Common myeloid progenitor, CD34-positive (primary cell): ENCODE data around the gene TSC22D3.
A peak's percentile ranks its signal among the peaks of the same experiment; 100 is the strongest.

Experiments used
- CTCF ChIA-PET: fragments of 350-600 bp; sonication (Branson Sonifier 250); formaldehyde crosslinking; loops from one replicate; lab custom pipeline; 2021; ENCODE audit warnings: antibody characterized with exemption; lab: Charles Lee
- POLR2A ChIA-PET: fragments of 350-600 bp; sonication (Branson Sonifier 250); formaldehyde crosslinking; loops from one replicate; lab custom pipeline; 2021; ENCODE audit warnings: antibody characterized with exemption; lab: Charles Lee
- DNase-seq, 3 donors: peaks; one replicate each; pipeline versions ENCODE4 v3.0.0 to v3.0.0-alpha.2; 2013
- H3K27ac ChIP-seq, 2 experiments: 1 replicate in 1 of 2; 2 replicates in 1 of 2; pipeline ENCODE4 v1.7.0; 2013; ENCODE audit warnings: inconsistent platforms in 2 of 2, low read length in 2 of 2, mild to moderate bottlenecking in 2 of 2, low read depth in 1 of 2, moderate library complexity in 1 of 2; ENCODE audit not compliant: severe bottlenecking in 2 of 2, insufficient read depth in 1 of 2, poor library complexity in 1 of 2
- H3K27me3 ChIP-seq, 5 experiments: replicated peaks in 2 of 5; 1 replicate in 3 of 5; 2 replicates in 2 of 5; pipeline versions ENCODE4 v1.6.1 to v1.7.0; 2013; ENCODE audit warnings: low read length in 4 of 5, mild to moderate bottlenecking in 2 of 5, moderate library complexity in 2 of 5, inconsistent platforms in 1 of 5; ENCODE audit not compliant: insufficient read depth in 5 of 5, control insufficient read depth in 4 of 5
- H3K36me3 ChIP-seq, 4 experiments: 1 replicate in 2 of 4; 2 replicates in 2 of 4; pipeline versions ENCODE4 v1.6.1 to v1.7.0; 2013; ENCODE audit warnings: low read length in 3 of 4, control low read depth in 1 of 4, mild to moderate bottlenecking in 1 of 4; ENCODE audit not compliant: control insufficient read depth in 4 of 4, insufficient read depth in 4 of 4
- H3K4me1 ChIP-seq, 4 experiments: 1 replicate in 3 of 4; 2 replicates in 1 of 4; pipeline versions ENCODE4 v1.6.1 to v1.7.1; 2013; ENCODE audit warnings: low read length in 3 of 4, mild to moderate bottlenecking in 3 of 4, control low read depth in 1 of 4, inconsistent platforms in 1 of 4, moderate library complexity in 1 of 4; ENCODE audit not compliant: control insufficient read depth in 4 of 4, insufficient read depth in 4 of 4; ENCODE audit errors: control extremely low read depth in 1 of 4
- H3K4me3 ChIP-seq, 7 experiments: 1 replicate in 4 of 7; 2 replicates in 3 of 7; pipeline versions ENCODE4 v1.5.1 to v1.7.0; 2013; ENCODE audit warnings: mild to moderate bottlenecking in 7 of 7, low read length in 6 of 7, moderate library complexity in 6 of 7, inconsistent platforms in 2 of 7, low read depth in 2 of 7, control low read depth in 1 of 7; ENCODE audit not compliant: insufficient read depth in 4 of 7, control insufficient read depth in 1 of 7; ENCODE audit errors: extremely low read depth in 1 of 7
- H3K9me3 ChIP-seq, 5 experiments: 1 replicate in 4 of 5; 2 replicates in 1 of 5; pipeline versions ENCODE4 v1.6.1 to v1.7.1; 2013; ENCODE audit warnings: low read length in 4 of 5, mild to moderate bottlenecking in 2 of 5, inconsistent platforms in 1 of 5, low read depth in 1 of 5, moderate library complexity in 1 of 5; ENCODE audit not compliant: control insufficient read depth in 4 of 5, insufficient read depth in 2 of 5; ENCODE audit errors: control extremely low read depth in 1 of 5
- WGBS: methylation state at CpG from one replicate; pipeline ENCODE4 v1.1.5; 2013; ENCODE audit not compliant: insufficient coverage; 5-methylcytosine and 5-hydroxymethylcytosine counted together

TSC22D3 gene

DNA sequence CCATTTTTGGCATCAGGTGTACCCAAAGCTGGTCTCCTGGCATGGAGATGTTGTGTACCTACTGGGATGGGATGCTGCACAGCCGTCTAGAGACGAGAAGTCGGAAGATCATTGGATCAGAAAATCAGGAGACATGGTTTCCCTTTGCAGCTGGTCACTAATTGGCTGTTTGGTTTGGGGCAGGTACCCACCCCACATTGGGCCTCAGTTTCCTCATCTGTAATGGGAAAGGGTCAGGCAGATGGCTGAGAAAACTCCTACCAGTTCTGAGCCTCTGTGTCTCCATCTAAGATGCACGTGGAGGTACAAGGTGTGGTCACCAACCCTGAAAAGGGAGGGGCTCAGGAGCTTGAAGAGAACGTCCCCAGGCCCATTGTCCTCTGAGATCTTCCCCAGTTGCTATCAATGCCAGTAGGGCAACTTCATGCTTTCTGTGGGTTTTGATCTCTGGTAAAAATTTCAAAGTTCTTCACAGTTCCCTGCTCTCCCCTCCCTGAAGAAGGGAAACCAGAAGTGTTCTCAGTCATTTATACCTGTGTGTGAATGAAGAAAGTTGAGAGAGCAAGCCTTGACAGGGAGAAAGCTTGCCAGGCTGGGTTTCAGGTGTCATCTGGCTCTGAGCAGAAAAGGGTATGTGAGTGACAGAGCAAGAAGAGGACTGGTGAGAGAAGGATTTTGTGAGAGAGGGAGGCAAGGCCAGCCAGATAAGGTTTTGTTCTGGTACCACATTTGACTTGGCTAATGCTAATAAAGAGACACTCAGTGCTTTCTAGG, 15.1 kb downstream of the TSC22D3 start:
- 67% methylated on average over 4 of the region's 5 CpGs for WGBS
- ChIA-PET CTCF (interaction anchor here (1.1 kb wide), 1 partner anchor 19 kb away, joined by 3 read pairs; no protein-coding TSS in a partner anchor), POLR2A (no interaction called here)
- no peak for DNase-seq
- Histone ChIP-seq H3K27ac (no peak overlapping the region), H3K9me3 (no peaks in the 10 kb centered on the region), H3K4me3 (no peak overlapping the region), H3K36me3 (no peaks in the 10 kb centered on the region), H3K27me3 (peaks cover 0 to 36% (median 0%) of the 10 kb centered on the region in 5 experiments), H3K4me1 (no peaks in the 10 kb centered on the region)

DNA sequence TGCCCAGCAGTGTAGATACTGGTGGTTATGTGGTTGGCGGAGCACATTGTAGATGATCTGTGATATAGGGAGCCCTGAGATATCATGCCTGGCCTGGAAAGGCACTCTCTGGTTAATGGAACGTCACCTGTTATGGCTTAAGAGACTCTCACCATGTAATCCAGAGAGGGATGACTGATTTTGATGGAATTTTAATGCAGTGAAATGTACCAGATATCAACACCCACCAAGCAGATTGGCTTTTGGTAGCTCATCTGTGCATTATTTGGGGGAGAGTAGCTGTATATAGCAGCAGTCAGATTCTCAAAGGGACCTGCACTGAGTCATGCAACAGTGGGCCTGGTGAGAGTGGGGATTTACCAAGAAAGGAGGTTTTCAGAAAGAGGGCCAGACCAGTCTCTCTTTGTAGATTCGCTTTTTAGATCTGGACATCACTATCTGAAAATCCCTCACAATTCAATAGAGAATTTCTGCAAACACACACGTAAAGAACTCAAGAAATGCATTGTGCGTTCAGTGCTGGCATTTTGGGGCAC, 17.3 kb downstream of the TSC22D3 start:
- 75% methylated on average over 3 of the region's 5 CpGs for WGBS
- peaks cover 0 to 3% (median 1%) of the 10 kb centered on the region in 4 experiments for H3K4me1 ChIP-seq
- ChIA-PET POLR2A (no interaction called here), CTCF (interaction anchor here (1.0 kb wide), 1 partner anchor 19 kb away, joined by 3 read pairs; the partner anchor contains the start of gene NCBP2L)
- peaks cover 0 to 27% (median 0%) of the 10 kb centered on the region in 5 experiments for H3K27me3 ChIP-seq
- no peak overlapping the region for H3K4me3 ChIP-seq
- no peak for DNase-seq
- H3K36me3 ChIP-seq = no peaks in the 10 kb centered on the region
- no peak overlapping the region for H3K27ac ChIP-seq
- no peaks in the 10 kb centered on the region for H3K9me3 ChIP-seq

DNA sequence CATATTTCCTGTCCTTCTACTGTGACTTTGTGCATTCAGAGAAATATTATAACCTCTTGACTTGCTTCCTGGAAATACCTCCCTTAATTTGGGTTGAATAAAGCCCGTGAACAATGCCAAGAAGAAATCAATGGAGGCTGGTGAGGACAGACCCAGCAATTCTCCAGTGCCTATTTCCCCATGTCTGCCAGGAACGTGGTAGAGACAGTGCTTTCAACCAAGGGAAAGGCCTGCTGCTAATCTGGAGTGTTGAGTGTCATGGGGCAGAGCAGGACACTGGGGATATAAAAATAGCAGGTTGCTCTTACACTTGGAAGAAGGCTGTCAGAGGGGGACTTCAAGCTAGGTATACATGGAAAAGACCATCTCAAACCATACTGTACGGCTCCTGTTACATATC, 19.9 kb downstream of the TSC22D3 start:
- DNase-seq = no peak
- Histone ChIP-seq H3K27ac (no peak overlapping the region), H3K9me3 (no peaks in the 10 kb centered on the region), H3K4me3 (no peak overlapping the region), H3K36me3 (no peaks in the 10 kb centered on the region), H3K27me3 (peaks cover 0 to 20% (median 0%) of the 10 kb centered on the region in 5 experiments), H3K4me1 (peaks cover 0 to 12% (median 6%) of the 10 kb centered on the region in 4 experiments)
- CTCF ChIA-PET = no interaction called here
- POLR2A ChIA-PET = no interaction called here
- WGBS = 77% methylated on average over 3 of the region's 3 CpGs

DNA sequence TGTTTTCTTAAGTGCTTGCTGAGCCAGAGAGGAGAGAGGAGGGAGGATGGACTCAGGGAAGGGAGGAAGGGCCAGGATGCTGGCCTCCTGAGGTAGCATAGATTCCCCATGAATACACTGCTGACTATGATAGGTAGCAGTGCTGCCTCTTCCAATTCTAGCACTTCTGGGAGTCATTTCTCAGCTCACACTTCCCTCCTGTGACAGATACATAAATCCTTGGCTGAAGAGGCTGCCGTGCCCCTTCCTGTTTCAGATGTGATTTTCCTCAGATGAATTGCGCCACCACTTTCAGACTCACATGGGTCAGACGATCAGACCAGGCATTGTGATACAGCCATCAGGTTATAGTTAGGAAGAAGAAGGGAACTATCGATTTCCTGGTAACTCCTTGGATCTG, 22.4 kb downstream of the TSC22D3 start:
- ChIA-PET CTCF (interaction anchor here (0.6 to 1.8 kb wide), 3 partner anchors 10 to 941 kb away, joined by 3 read pairs; no protein-coding TSS in a partner anchor), POLR2A (no interaction called here)
- Histone ChIP-seq H3K27ac (no peak overlapping the region), H3K4me3 (peak overlapping the region in 1 of 7 experiments; percentile 23), H3K36me3 (no peaks in the 10 kb centered on the region), H3K9me3 (no peaks in the 10 kb centered on the region), H3K27me3 (peaks cover 0 to 15% (median 0%) of the 10 kb centered on the region in 5 experiments), H3K4me1 (peaks cover 0 to 12% (median 6%) of the 10 kb centered on the region in 4 experiments)
- WGBS = 24% methylated on average over 4 of the region's 4 CpGs
- DNase-seq = peak in 1 of 3 donors; percentile 19

DNA sequence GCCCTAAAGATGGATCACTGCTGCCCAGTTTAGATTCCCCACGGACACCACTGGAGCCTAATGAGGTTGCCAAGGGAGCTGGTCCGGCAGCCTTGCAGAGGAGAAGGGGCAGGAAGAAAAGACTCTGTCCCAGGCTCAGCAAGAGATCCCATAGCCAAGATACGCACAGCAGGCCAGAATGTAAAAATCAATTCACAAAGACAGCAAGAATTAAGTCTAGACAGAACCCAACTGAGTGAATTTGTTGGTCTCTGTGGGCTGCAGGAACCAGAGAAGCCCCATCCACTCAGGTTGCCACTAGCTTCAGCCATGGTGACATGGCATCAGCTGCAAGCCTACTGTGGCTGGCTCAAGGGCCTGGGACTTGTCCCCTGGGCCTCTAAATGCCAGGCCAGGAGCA, 22.9 kb downstream of the TSC22D3 start:
- Histone ChIP-seq H3K4me1 (peaks cover 0 to 12% (median 6%) of the 10 kb centered on the region in 4 experiments), H3K27me3 (peaks cover 0 to 15% (median 0%) of the 10 kb centered on the region in 5 experiments), H3K27ac (no peak overlapping the region), H3K9me3 (no peaks in the 10 kb centered on the region), H3K36me3 (no peaks in the 10 kb centered on the region), H3K4me3 (no peak overlapping the region)
- CTCF ChIA-PET = interaction anchor here (1.2 to 1.8 kb wide), 3 partner anchors 11 to 33 kb away, joined by 3 to 4 read pairs (median 3); no protein-coding TSS in a partner anchor
- POLR2A ChIA-PET = interaction anchor here (1.0 kb wide), 1 partner anchor 22 kb away, joined by 3 read pairs; no protein-coding TSS in a partner anchor
- DNase-seq = no peak
- 93% methylated on average over 2 of the region's 3 CpGs for WGBS

DNA sequence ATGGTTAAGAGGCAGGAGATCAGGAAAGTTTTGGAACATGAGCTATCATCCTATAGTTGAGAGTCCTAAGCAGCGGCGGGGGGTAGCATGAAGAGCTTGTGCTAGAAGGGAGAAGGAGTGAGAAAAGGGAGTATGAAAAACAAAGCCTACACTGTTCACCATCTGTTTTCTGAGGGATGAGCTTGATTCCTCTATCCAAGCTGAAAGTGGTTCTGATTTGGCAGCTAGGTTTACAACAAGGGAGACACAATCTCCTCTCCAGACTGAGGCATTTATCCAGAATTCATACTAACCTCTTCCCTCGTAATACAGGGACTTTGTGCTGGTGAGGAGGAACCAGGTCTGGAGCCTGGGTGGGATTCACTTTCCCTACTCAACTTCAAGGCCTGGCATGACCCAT, 23.5 kb downstream of the TSC22D3 start:
- CTCF ChIA-PET = interaction anchor here (1.1 to 1.3 kb wide), 4 partner anchors 14 to 33 kb away, joined by 3 to 5 read pairs (median 4); partner anchors contain the start of gene NCBP2L

More for the DNA sequence above, 23.5 kb downstream of the TSC22D3 start:
- Histone ChIP-seq H3K27ac (no peak overlapping the region), H3K36me3 (no peaks in the 10 kb centered on the region), H3K4me1 (peaks cover 0 to 12% (median 6%) of the 10 kb centered on the region in 4 experiments), H3K4me3 (no peak overlapping the region), H3K9me3 (no peaks in the 10 kb centered on the region), H3K27me3 (peaks cover 0 to 11% (median 0%) of the 10 kb centered on the region in 5 experiments)
- POLR2A ChIA-PET = interaction anchor here (1.0 kb wide), 1 partner anchor 23 kb away, joined by 3 read pairs; no protein-coding TSS in a partner anchor
- DNase-seq = no peak
- 100% methylated on average over 1 of the region's 3 CpGs for WGBS
